HepG2 (cell line): ENCODE results near the gene RAB6B.

ENCODE experiments used
- AGO1 ChIP-seq: fragments of 200-400 bp; formaldehyde crosslinking; IDR thresholded peaks from 2 replicates; pipeline ENCODE4 v1.6.1; 2017; ENCODE audit warnings: mild to moderate bottlenecking, low read depth, low read length, moderate library complexity; ENCODE audit not compliant: poor library complexity, severe bottlenecking
- CEBPB ChIP-seq: IDR thresholded peaks from 2 replicates; pipeline ENCODE4 v1.6.1; 2011; ENCODE audit warnings: low read depth, low read length, improper control_type of control experiment, borderline replicate concordance
- KLF11 ChIP-seq: IDR thresholded peaks from 2 replicates; pipeline ENCODE4 v1.6.1; 2016; ENCODE audit warnings: missing compliant biosample characterization
- MED8 ChIP-seq: sonication (generic); formaldehyde crosslinking; IDR thresholded peaks from 2 replicates; pipeline ENCODE4 v1.8.1; 2023; ENCODE audit warnings: mild to moderate bottlenecking, missing genetic modification reagents; ENCODE audit not compliant: insufficient replicate concordance
- MEIS2 ChIP-seq: sonication (generic); formaldehyde crosslinking; IDR thresholded peaks from 2 replicates; pipeline ENCODE4 v1.9.0; 2021; ENCODE audit warnings: mild to moderate bottlenecking, missing genetic modification reagents
- POLR2AphosphoS5 ChIP-seq: IDR thresholded peaks from 2 replicates; pipeline ENCODE4 v1.6.1; 2012; ENCODE audit warnings: low read depth, low read length
- RAD51 ChIP-seq: fragments of 450-650 bp; IDR thresholded peaks from 2 replicates; pipeline ENCODE4 v1.6.1; 2016; ENCODE audit warnings: borderline replicate concordance

DNA sequence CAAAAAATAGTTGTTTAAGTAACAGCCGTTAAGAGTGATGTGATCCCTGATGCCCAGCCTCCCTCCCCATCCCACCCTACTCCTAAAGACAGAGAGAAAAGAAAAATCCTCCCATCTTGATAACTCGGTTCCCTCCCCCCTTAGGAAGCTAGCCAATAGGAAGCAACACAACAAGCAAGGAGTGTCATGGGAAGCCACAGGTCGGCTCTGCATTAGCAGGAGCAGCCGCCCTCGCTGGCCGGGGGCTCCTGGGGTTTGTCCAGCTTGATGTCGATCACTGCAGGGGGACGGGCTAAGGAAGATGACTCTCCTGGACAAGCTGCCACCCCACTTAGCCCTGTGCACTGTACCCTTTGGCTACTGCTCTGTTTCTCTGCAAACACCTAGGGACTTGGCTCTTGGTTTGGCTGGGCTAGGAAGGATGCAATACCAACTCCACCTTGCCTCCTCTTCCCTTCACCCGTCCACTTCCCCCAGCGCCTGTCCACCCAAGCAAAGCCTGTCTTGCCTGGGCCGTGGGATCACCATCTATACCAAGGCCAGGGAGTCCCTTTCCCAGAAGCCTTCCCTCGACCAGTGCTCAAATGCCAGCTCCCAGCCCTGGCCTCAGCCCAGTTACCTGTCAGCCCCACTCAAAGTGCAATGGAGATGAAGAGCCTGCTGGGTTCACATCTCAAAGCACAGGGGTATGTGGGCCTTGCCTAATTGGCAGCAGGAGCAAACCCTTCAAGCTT lies 66.9 kb downstream of the RAB6B start:
- no peak for TF ChIP-seq CEBPB
- no peak for TF ChIP-seq POLR2AphosphoS5
- no peak for TF ChIP-seq RAD51
- no peak for TF ChIP-seq AGO1
- no peak for TF ChIP-seq MEIS2
- no peak for TF ChIP-seq MED8 (CRISPR knock-in tag)
- TF ChIP-seq KLF11 (CRISPR knock-in tag), result no peak
